Thyroid gland (tissue), 4 donors: Measurements from ENCODE around the gene CCT8. TPM values are rescaled to one million over a fixed set of nuclear protein-coding genes. Genes with fewer than 3 reads are reported as not detected.
"Not testable (repeated sequence)": the region's sequence is repeated elsewhere in the genome, so short reads cannot be mapped to it uniquely, and the experiment has no call there.

ENCODE experiments used
- DNase-seq, 2 donors: peaks; one replicate each; pipeline ENCODE4 v3.0.0-alpha.2; 2019
- H3K27ac ChIP-seq, 3 donors: fragments of 200-600 bp; sonication (generic); 1 replicate in 2 of 3; 2 replicates in 1 of 3; pipeline ENCODE4 v1.5.1; 2016 to 2019; ENCODE audit warnings: mild to moderate bottlenecking in 1 of 3, moderate library complexity in 1 of 3
- H3K27me3 ChIP-seq: fragments of 200-600 bp; sonication (generic); one replicate; pipeline ENCODE4 v1.5.1; 2019
- H3K36me3 ChIP-seq, 2 donors: fragments of 200-600 bp; sonication (generic); one replicate each; pipeline ENCODE4 v1.5.1; 2016 to 2019
- H3K4me1 ChIP-seq, 2 donors: fragments of 200-600 bp; sonication (generic); one replicate each; pipeline ENCODE4 v1.5.1; 2017 to 2019
- H3K4me3 ChIP-seq, 3 donors: fragments of 200-600 bp; sonication (generic); replicated peaks in 1 of 3; 1 replicate in 2 of 3; 2 replicates in 1 of 3; pipeline ENCODE4 v1.5.1; 2016; ENCODE audit warnings: mild to moderate bottlenecking in 1 of 3
- H3K9me3 ChIP-seq: fragments of 200-600 bp; sonication (generic); one replicate; pipeline ENCODE4 v1.5.1; 2017
- CTCF ChIP-seq, 6 experiments: fragments of 200-600 bp in 3 of 6; fragments of 450-650 bp in 3 of 6; sonication (generic) in 3 of 6; IDR thresholded peaks; one replicate each; pipeline ENCODE4 v1.5.1; 2016 to 2019; ENCODE audit warnings: antibody characterized with exemption in 6 of 6, mild to moderate bottlenecking in 2 of 6, inconsistent platforms in 1 of 6, moderate library complexity in 1 of 6
- POLR2A ChIP-seq, 2 donors: fragments of 450-650 bp; IDR thresholded peaks; one replicate each; pipeline ENCODE4 v1.6.1; 2017; ENCODE audit warnings: antibody characterized with exemption in 2 of 2, mild to moderate bottlenecking in 2 of 2, moderate library complexity in 1 of 2
- WGBS, 2 donors: methylation state at CpG; one replicate each; pipeline ENCODE4 v1.1.5; 2017; 5-methylcytosine and 5-hydroxymethylcytosine counted together
- intact Hi-C: fragments of 100-400 bp; cut with DNase I; formaldehyde crosslinking; loops from one replicate; pipeline ENCODE4 v1.15.1; 2023
- total RNA-seq, 4 donors: library from RNA; depleted of rRNA; stranded (reverse); fragments of >200 nt; gene quantifications; one replicate each; pipeline ENCODE4 v1.2.3, GENCODE V29; 2016

CCT8 gene
- total RNA-seq, 4 donors from 2014 or later, result 75.4 to 99.3 (median 86.7) TPM

- TF ChIP-seq CTCF (IDR thresholded peaks at IDR 0.05) (no peak), POLR2A (IDR thresholded peaks at IDR 0.05) (no peak)
- no peaks in the 10 kb centered on the region for H3K36me3 ChIP-seq
- DNase-seq, result no peak
- H3K9me3 ChIP-seq, result no peaks in the 10 kb centered on the region
- WGBS, 2 donors, result 80 to 86% methylated on average over 8 of the region's 8 CpGs
- no peak overlapping the region for H3K4me3 ChIP-seq
- intact Hi-C loops, result no loop called here
- H3K4me1 ChIP-seq, result peaks cover 9% of the 10 kb centered on the region in 2 donors
- H3K27ac ChIP-seq, result no peak overlapping the region
- H3K27me3 ChIP-seq, result no peaks in the 10 kb centered on the region
These were observed 5.7 kb upstream of the CCT8 start for GRCh38 chr21:29078869-29079767.

- intact Hi-C loops, result no loop called here
- no peak for TF ChIP-seq CTCF (IDR thresholded peaks at IDR 0.05)
- no peak for TF ChIP-seq POLR2A (IDR thresholded peaks at IDR 0.05)
- H3K36me3 ChIP-seq, result no peaks in the 10 kb centered on the region
- no peaks in the 10 kb centered on the region for H3K9me3 ChIP-seq
- no peaks in the 10 kb centered on the region for H3K27me3 ChIP-seq
- DNase-seq, result peak; percentile 40 to 48
- H3K4me1 ChIP-seq, result peaks cover 8 to 9% of the 10 kb centered on the region in 2 donors
- WGBS, 2 donors, result 30 to 34% methylated on average over 6 of the region's 6 CpGs
- H3K4me3 ChIP-seq, result peak overlapping the region; percentile 14 to 64 (median 53)
- H3K27ac ChIP-seq, result peak overlapping the region; percentile 80 to 91 (median 88)
These were observed 4.2 kb upstream of the CCT8 start for GRCh38 chr21:29077651-29078090.

GRCh38 chr21:29076731-29077640, 3.5 kb upstream of the CCT8 start:
- H3K9me3 ChIP-seq, intact Hi-C loops, H3K4me1 ChIP-seq, H3K36me3 ChIP-seq, H3K27me3 ChIP-seq: not testable (repeated sequence)
- Histone ChIP-seq H3K4me3 (peak overlapping the region; percentile 14 to 64 (median 53)), H3K27ac (peak overlapping the region; percentile 80 to 91 (median 88))
- peak; percentile 74 to 79 for DNase-seq
- TF ChIP-seq POLR2A (IDR thresholded peaks at IDR 0.05), result peak in 1 of 2 donors; percentile 80
- 29 to 44% methylated on average over 7 to 25 of the region's 50 CpGs for WGBS, 2 donors

- 91 to 97% methylated on average over 9 of the region's 9 CpGs for WGBS, 2 donors
- no peak for TF ChIP-seq POLR2A (IDR thresholded peaks at IDR 0.05)
- no peak for TF ChIP-seq CTCF (IDR thresholded peaks at IDR 0.05)
- no peaks in the 10 kb centered on the region for H3K36me3 ChIP-seq
- no peaks in the 10 kb centered on the region for H3K9me3 ChIP-seq
- H3K27ac ChIP-seq, result no peak overlapping the region
- H3K4me3 ChIP-seq, result no peak overlapping the region
- no peaks in the 10 kb centered on the region for H3K27me3 ChIP-seq
- intact Hi-C loops, result no loop called here
- H3K4me1 ChIP-seq, result peaks cover 17% of the 10 kb centered on the region in 2 donors
- no peak for DNase-seq
These were observed 2.4 kb upstream of the CCT8 start for GRCh38 chr21:29075706-29076466.

GRCh38 chr21:29074783-29075182, 1.3 kb upstream of the CCT8 start:
- TF ChIP-seq POLR2A (IDR thresholded peaks at IDR 0.05), result no peak
- TF ChIP-seq CTCF (IDR thresholded peaks at IDR 0.05), result no peak
- DNase-seq, result no peak
- H3K27ac ChIP-seq, result no peak overlapping the region
- no peaks in the 10 kb centered on the region for H3K36me3 ChIP-seq
- H3K9me3 ChIP-seq, result no peaks in the 10 kb centered on the region
- H3K27me3 ChIP-seq, result no peaks in the 10 kb centered on the region
- intact Hi-C loops, result loop anchor here (5.0 kb wide), 1 partner anchor 47 kb away; no protein-coding TSS in a partner anchor
- no peak overlapping the region for H3K4me3 ChIP-seq
- 91 to 96% methylated on average over 4 of the region's 4 CpGs for WGBS, 2 donors
- H3K4me1 ChIP-seq, result peaks cover 17% of the 10 kb centered on the region in 2 donors
